ENCODE measurements around the gene SMCHD1. TPM values are rescaled to one million over a fixed set of nuclear protein-coding genes. Genes with fewer than 3 reads are reported as not detected.

Gene SMCHD1
- polyA plus RNA-seq, 1 experiment = 10.5 TPM

- TF ChIP-seq CTCF (IDR thresholded peaks at IDR 0.05; ENCODE audit: insufficient read depth, low read depth, low read length) = no peak
- POLR2A ChIA-PET = no interaction called here
- CTCF ChIA-PET = interaction anchor here (0.6 kb wide), 1 partner anchor 388 kb away, joined by 3 read pairs; no protein-coding TSS in a partner anchor
- H3K36me3 ChIP-seq (ENCODE audit: control insufficient read depth, insufficient read depth, low read length) = peaks cover 2% of the 10 kb centered on the region; the same call in 1 of the 2 replicates
- H3K4me3 ChIP-seq (ENCODE audit: low read depth, low read length) = no peak overlapping the region
- DNase-seq (ENCODE audit: low read depth) = no peak
- H3K27me3 ChIP-seq (ENCODE audit: control insufficient read depth, insufficient read depth, low read length) = no peaks in the 10 kb centered on the region
These were observed 38.0 kb upstream of the SMCHD1 start for GRCh38 chr18:2617401-2617998.

- ChIA-PET POLR2A (no interaction called here), CTCF (no interaction called here)
- no peak for DNase-seq (ENCODE audit: low read depth)
- no peak for TF ChIP-seq CTCF (IDR thresholded peaks at IDR 0.05; ENCODE audit: insufficient read depth, low read depth, low read length)
- no peaks in the 10 kb centered on the region for H3K27me3 ChIP-seq (ENCODE audit: control insufficient read depth, insufficient read depth, low read length)
- no peak overlapping the region for H3K4me3 ChIP-seq (ENCODE audit: low read depth, low read length)
- H3K36me3 ChIP-seq (ENCODE audit: control insufficient read depth, insufficient read depth, low read length) = peaks cover 2% of the 10 kb centered on the region; the same call in 1 of the 2 replicates
These were observed 37.5 kb upstream of the SMCHD1 start for GRCh38 chr18:2618009-2618408.

- POLR2A ChIA-PET = no interaction called here
- no peak for DNase-seq (ENCODE audit: low read depth)
- Histone ChIP-seq H3K27me3 (ENCODE audit: control insufficient read depth, insufficient read depth, low read length) (no peaks in the 10 kb centered on the region), H3K36me3 (ENCODE audit: control insufficient read depth, insufficient read depth, low read length) (no peaks in the 10 kb centered on the region), H3K4me3 (ENCODE audit: low read depth, low read length) (no peak overlapping the region)
- TF ChIP-seq CTCF (IDR thresholded peaks at IDR 0.05; ENCODE audit: insufficient read depth, low read depth, low read length) = no peak
- CTCF ChIA-PET = interaction anchor here (1.0 kb wide), 1 partner anchor 12 kb away, joined by 5 read pairs; no protein-coding TSS in a partner anchor
These were observed 30.3 kb upstream of the SMCHD1 start for GRCh38 chr18:2625217-2625616.

- TF ChIP-seq CTCF (IDR thresholded peaks at IDR 0.05; ENCODE audit: insufficient read depth, low read depth, low read length) = no peak
- no peaks in the 10 kb centered on the region for H3K36me3 ChIP-seq (ENCODE audit: control insufficient read depth, insufficient read depth, low read length)
- ChIA-PET CTCF (no interaction called here), POLR2A (no interaction called here)
- H3K27me3 ChIP-seq (ENCODE audit: control insufficient read depth, insufficient read depth, low read length) = no peaks in the 10 kb centered on the region
- no peak overlapping the region for H3K4me3 ChIP-seq (ENCODE audit: low read depth, low read length)
- DNase-seq (ENCODE audit: low read depth) = no peak
These were observed 27.7 kb upstream of the SMCHD1 start for GRCh38 chr18:2627821-2628276.

- no peak for DNase-seq (ENCODE audit: low read depth)
- ChIA-PET POLR2A (no interaction called here), CTCF (no interaction called here)
- TF ChIP-seq CTCF (IDR thresholded peaks at IDR 0.05; ENCODE audit: insufficient read depth, low read depth, low read length) = no peak
- Histone ChIP-seq H3K27me3 (ENCODE audit: control insufficient read depth, insufficient read depth, low read length) (no peaks in the 10 kb centered on the region), H3K4me3 (ENCODE audit: low read depth, low read length) (no peak overlapping the region), H3K36me3 (ENCODE audit: control insufficient read depth, insufficient read depth, low read length) (no peaks in the 10 kb centered on the region)
These were observed 26.5 kb upstream of the SMCHD1 start for GRCh38 chr18:2629003-2629402.

Measured in BJ (cell line).